ENCODE data around the gene KCNQ1.

DNA sequence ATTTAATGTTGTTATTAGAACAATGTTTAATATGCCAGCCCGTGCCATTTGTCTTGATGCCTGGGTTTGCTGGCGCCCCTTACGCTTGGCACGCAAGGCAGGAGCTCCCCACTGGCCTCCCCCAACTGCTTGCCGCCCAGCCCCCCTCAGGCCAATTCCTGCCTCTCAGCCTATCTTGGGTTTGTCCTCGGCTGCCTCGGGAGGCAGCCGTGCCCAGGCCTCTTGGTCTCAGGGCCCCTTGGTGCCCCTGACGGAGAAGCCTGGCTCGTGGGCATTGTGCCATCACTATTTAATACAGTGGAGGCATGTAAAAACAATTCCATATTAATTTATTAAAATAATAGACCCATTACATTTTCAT, 135.2 kb downstream of the KCNQ1 start:
- no peak for TF ChIP-seq RAD21 (CRISPR knock-in tag; IDR thresholded peaks at IDR 0.05)
- TF ChIP-seq, protein P1, sequence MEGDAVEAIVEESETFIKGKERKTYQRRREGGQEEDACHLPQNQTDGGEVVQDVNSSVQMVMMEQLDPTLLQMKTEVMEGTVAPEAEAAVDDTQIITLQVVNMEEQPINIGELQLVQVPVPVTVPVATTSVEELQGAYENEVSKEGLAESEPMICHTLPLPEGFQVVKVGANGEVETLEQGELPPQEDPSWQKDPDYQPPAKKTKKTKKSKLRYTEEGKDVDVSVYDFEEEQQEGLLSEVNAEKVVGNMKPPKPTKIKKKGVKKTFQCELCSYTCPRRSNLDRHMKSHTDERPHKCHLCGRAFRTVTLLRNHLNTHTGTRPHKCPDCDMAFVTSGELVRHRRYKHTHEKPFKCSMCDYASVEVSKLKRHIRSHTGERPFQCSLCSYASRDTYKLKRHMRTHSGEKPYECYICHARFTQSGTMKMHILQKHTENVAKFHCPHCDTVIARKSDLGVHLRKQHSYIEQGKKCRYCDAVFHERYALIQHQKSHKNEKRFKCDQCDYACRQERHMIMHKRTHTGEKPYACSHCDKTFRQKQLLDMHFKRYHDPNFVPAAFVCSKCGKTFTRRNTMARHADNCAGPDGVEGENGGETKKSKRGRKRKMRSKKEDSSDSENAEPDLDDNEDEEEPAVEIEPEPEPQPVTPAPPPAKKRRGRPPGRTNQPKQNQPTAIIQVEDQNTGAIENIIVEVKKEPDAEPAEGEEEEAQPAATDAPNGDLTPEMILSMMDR (CRISPR knock-in tag; IDR thresholded peaks at IDR 0.05) = no peak
- no peak for TF ChIP-seq KDM1A (CRISPR knock-in tag; IDR thresholded peaks at IDR 0.05)
- TF ChIP-seq, protein P2, sequence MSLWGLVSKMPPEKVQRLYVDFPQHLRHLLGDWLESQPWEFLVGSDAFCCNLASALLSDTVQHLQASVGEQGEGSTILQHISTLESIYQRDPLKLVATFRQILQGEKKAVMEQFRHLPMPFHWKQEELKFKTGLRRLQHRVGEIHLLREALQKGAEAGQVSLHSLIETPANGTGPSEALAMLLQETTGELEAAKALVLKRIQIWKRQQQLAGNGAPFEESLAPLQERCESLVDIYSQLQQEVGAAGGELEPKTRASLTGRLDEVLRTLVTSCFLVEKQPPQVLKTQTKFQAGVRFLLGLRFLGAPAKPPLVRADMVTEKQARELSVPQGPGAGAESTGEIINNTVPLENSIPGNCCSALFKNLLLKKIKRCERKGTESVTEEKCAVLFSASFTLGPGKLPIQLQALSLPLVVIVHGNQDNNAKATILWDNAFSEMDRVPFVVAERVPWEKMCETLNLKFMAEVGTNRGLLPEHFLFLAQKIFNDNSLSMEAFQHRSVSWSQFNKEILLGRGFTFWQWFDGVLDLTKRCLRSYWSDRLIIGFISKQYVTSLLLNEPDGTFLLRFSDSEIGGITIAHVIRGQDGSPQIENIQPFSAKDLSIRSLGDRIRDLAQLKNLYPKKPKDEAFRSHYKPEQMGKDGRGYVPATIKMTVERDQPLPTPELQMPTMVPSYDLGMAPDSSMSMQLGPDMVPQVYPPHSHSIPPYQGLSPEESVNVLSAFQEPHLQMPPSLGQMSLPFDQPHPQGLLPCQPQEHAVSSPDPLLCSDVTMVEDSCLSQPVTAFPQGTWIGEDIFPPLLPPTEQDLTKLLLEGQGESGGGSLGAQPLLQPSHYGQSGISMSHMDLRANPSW (CRISPR knock-in tag; IDR thresholded peaks at IDR 0.05; ENCODE audit: borderline replicate concordance) = no peak
- no peak for TF ChIP-seq FOSL1 (CRISPR knock-in tag; IDR thresholded peaks at IDR 0.05; ENCODE audit: borderline replicate concordance)
- no peak for TF ChIP-seq HOXA5 (CRISPR knock-in tag; IDR thresholded peaks at IDR 0.05)
- TF ChIP-seq ZNF124 (CRISPR knock-in tag; IDR thresholded peaks at IDR 0.05) = no peak
- no peak for TF ChIP-seq EZH2 (conservative IDR thresholded peaks at IDR 0.05; ENCODE audit: low read depth, low read length)
- TF ChIP-seq SMC3 (IDR thresholded peaks at IDR 0.05; ENCODE audit: low read length) = no peak
- TF ChIP-seq ZNF607 (CRISPR knock-in tag; IDR thresholded peaks at IDR 0.05; ENCODE audit: borderline replicate concordance) = no peak
- TF ChIP-seq NR1H2 (CRISPR knock-in tag; IDR thresholded peaks at IDR 0.05; ENCODE audit: borderline replicate concordance, low read depth) = no peak
- TF ChIP-seq NCOA2 (CRISPR knock-in tag; IDR thresholded peaks at IDR 0.05) = no peak
- TF ChIP-seq SIX4 (CRISPR knock-in tag; IDR thresholded peaks at IDR 0.05) = no peak

Data from HepG2 (cell line).